Naive thymus-derived CD8-positive, alpha-beta T cell (primary cell): Measurements from ENCODE around the gene DDX10. TPM values are rescaled to one million over a fixed set of nuclear protein-coding genes. Genes with fewer than 3 reads are reported as not detected.
A peak's percentile ranks its signal among the peaks of the same experiment; 100 is the strongest.

ENCODE experiments used
- ATAC-seq, 2 donors: fragments of 150-1000 bp; cut with Tn5 transposase in 1 of 2; sonication (Bioruptor Pico), chemical (Tn5 transposase) in 1 of 2; 1 replicate in 1 of 2; 2 replicates in 1 of 2; pipeline ENCODE4 v1.10.0; 2021; ENCODE audit warnings: mild to moderate bottlenecking in 2 of 2, moderate library complexity in 2 of 2
- POLR2A ChIA-PET: fragments of 350-600 bp; sonication (Branson Sonifier 250); formaldehyde crosslinking; loops from one replicate; lab custom pipeline; 2021; ENCODE audit warnings: antibody characterized with exemption; lab: Charles Lee
- DNase-seq, 10 donors: peaks; one replicate each; pipeline versions ENCODE4 v3.0.0 to v3.0.0-alpha.2; 2020 to 2022
- H3K27ac Mint-ChIP-seq, 10 donors: one replicate each; pipeline ENCODE4 v1.8.0; 2020 to 2022; ENCODE audit warnings: mild to moderate bottlenecking in 10 of 10, mixed read lengths in 10 of 10, moderate library complexity in 4 of 10, inconsistent platforms in 1 of 10
- H3K27me3 Mint-ChIP-seq, 5 donors: one replicate each; pipeline ENCODE4 v1.8.0; 2021 to 2022; ENCODE audit warnings: mixed read lengths in 5 of 5
- H3K36me3 Mint-ChIP-seq, 3 donors: one replicate each; pipeline ENCODE4 v1.8.0; 2020 to 2022; ENCODE audit warnings: mixed read lengths in 3 of 3, mild to moderate bottlenecking in 2 of 3, inconsistent platforms in 1 of 3
- H3K4me1 Mint-ChIP-seq, 4 donors: one replicate each; pipeline ENCODE4 v1.8.0; 2021 to 2022; ENCODE audit warnings: mixed read lengths in 4 of 4
- H3K4me3 Mint-ChIP-seq, 10 donors: one replicate each; pipeline ENCODE4 v1.8.0; 2020 to 2022; ENCODE audit warnings: mild to moderate bottlenecking in 10 of 10, mixed read lengths in 10 of 10, moderate library complexity in 6 of 10, inconsistent platforms in 1 of 10
- H3K9me3 Mint-ChIP-seq, 9 donors: one replicate each; pipeline ENCODE4 v1.8.0; 2020 to 2022; ENCODE audit warnings: mixed read lengths in 9 of 9, mild to moderate bottlenecking in 3 of 9, inconsistent platforms in 1 of 9, moderate library complexity in 1 of 9
- polyA plus RNA-seq, 3 donors: library from polyadenylated mRNA; unstranded; fragments of 300-500 nt; fragmentation: Illumina TruSeq; gene quantifications; one replicate each; pipeline ENCODE4 v1.2.3, GENCODE V29; 2021
- total RNA-seq, 8 experiments: library from RNA in 2 of 8; stranded (reverse) in 2 of 8; gene quantifications; one replicate each; pipeline ENCODE4 v1.2.3 and lab custom pipeline; 2021 to 2026

DDX10 gene
- total RNA-seq (10 to 100 TPM; 21.1 to 26.3 TPM), polyA plus RNA-seq (10 to 100 TPM; 13.1 to 15.9 (median 15.2) TPM), total RNA-seq (lab: John Stamatoyannopoulos, UW) (39.8 to 157 (median 55.7) reads per million in 6 experiments)

DNA sequence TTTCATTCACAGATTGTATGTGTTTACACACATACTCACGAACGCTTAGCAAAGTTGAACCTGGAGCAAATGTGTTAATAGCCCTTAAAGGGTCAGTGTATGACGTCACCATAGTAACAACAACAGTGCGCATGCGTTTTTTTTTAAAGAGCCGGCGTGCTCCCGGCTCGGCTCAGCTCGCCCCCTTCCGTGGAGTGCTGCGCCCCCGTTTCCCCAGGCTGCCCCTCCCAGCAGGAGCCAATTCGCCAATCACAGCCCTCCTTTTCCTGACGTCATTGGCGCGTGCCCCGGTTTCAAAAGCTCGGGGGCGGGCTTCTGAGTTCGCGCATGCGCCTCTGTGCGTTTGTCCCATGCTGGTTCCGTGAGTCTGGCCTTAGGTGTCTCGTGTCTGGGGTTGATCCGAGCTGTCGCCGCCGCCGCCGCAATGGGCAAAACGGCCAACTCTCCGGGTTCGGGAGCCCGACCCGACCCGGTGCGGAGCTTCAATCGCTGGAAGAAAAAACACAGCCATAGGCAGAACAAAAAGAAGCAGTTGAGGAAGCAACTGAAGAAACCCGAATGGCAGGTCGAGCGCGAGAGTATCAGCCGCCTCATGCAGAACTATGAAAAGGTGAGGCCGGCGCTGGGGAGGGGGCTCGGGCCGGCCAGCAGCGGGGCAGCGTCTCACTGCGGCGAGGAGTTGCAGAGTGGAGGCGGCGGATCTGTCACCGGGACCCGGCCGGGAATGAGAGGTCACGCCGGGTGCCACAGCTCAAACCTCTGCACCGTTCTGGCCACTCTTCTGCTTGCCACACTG, at the start of gene DDX10:
DDX10 (plus strand) TSS at position 340 of the 796 bp plus-strand sequence; CDS start at position 425, 85 bp downstream.
- peaks cover 0 to 3% (median 0%) of the 10 kb centered on the region in 5 donors for H3K27me3 Mint-ChIP-seq
- peaks cover 0 to 2% (median 0%) of the 10 kb centered on the region in 9 donors for H3K9me3 Mint-ChIP-seq
- H3K36me3 Mint-ChIP-seq, result peaks cover 0 to 22% (median 0%) of the 10 kb centered on the region in 3 donors
- H3K27ac Mint-ChIP-seq, result peak within 1 kb of the TSS; percentile 89 to 100 (median 99)
- ATAC-seq (peak; percentile 97 to 99), DNase-seq (peak; percentile 93 to 100 (median 99))
- POLR2A ChIA-PET, result interaction anchor here (0.6 to 1.7 kb wide), 7 partner anchors 71 to 1207 kb away, joined by 3 to 11 read pairs (median 4); partner anchors contain the start of genes CUL5, CWF19L2, EXPH5 and POGLUT3
- peak within 1 kb of the TSS; percentile 93 to 100 (median 100) for H3K4me3 Mint-ChIP-seq
- H3K4me1 Mint-ChIP-seq, result peaks cover 29 to 53% (median 51%) of the 10 kb centered on the region in 4 donors

- POLR2A ChIA-PET, result no interaction called here
- ATAC-seq, result no peak
- Mint-ChIP-seq H3K4me3 (no peak overlapping the region), H3K9me3 (no peaks in the 10 kb centered on the region), H3K4me1 (no peaks in the 10 kb centered on the region), H3K27ac (no peak overlapping the region), H3K36me3 (no peaks in the 10 kb centered on the region), H3K27me3 (peaks cover 0 to 19% (median 7%) of the 10 kb centered on the region in 5 donors)
- DNase-seq, result no peak
Measured at GRCh38 chr11:108616549-108616948, 48.3 kb upstream of the DDX10 start.

- H3K4me3 Mint-ChIP-seq, result no peak overlapping the region
- no peak overlapping the region for H3K27ac Mint-ChIP-seq
- no peak for DNase-seq
- peaks cover 0 to 17% (median 7%) of the 10 kb centered on the region in 5 donors for H3K27me3 Mint-ChIP-seq
- no peaks in the 10 kb centered on the region for H3K36me3 Mint-ChIP-seq
- no peaks in the 10 kb centered on the region for H3K4me1 Mint-ChIP-seq
- no peaks in the 10 kb centered on the region for H3K9me3 Mint-ChIP-seq
- no peak for ATAC-seq
- POLR2A ChIA-PET, result no interaction called here
Measured at GRCh38 chr11:108617055-108617454, 47.8 kb upstream of the DDX10 start.

DNA sequence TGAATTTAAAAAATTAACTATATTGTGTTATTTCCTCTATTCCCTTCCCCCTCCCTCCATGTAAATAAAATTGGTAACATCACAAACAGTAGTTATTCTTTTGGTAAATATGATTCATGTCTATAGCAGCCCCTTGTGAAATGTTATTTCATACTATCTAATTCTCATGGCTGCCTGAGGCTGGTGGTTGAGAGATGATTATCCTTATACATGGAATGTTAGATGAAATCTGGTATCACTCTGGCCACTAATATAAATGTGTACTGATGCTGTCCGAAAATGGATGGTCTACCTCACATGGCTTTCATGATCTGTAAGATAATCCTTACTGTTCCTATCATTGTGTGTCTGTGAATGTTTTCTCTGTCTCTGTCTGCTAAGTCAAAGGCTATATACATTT, 46.3 kb upstream of the DDX10 start:
- no peaks in the 10 kb centered on the region for H3K36me3 Mint-ChIP-seq
- no peak for ATAC-seq
- peaks cover 0 to 17% (median 7%) of the 10 kb centered on the region in 5 donors for H3K27me3 Mint-ChIP-seq
- POLR2A ChIA-PET, result no interaction called here
- H3K4me1 Mint-ChIP-seq, result no peaks in the 10 kb centered on the region
- H3K9me3 Mint-ChIP-seq, result peaks cover 0 to 2% (median 0%) of the 10 kb centered on the region in 9 donors
- no peak overlapping the region for H3K4me3 Mint-ChIP-seq
- DNase-seq, result no peak
- no peak overlapping the region for H3K27ac Mint-ChIP-seq

DNA sequence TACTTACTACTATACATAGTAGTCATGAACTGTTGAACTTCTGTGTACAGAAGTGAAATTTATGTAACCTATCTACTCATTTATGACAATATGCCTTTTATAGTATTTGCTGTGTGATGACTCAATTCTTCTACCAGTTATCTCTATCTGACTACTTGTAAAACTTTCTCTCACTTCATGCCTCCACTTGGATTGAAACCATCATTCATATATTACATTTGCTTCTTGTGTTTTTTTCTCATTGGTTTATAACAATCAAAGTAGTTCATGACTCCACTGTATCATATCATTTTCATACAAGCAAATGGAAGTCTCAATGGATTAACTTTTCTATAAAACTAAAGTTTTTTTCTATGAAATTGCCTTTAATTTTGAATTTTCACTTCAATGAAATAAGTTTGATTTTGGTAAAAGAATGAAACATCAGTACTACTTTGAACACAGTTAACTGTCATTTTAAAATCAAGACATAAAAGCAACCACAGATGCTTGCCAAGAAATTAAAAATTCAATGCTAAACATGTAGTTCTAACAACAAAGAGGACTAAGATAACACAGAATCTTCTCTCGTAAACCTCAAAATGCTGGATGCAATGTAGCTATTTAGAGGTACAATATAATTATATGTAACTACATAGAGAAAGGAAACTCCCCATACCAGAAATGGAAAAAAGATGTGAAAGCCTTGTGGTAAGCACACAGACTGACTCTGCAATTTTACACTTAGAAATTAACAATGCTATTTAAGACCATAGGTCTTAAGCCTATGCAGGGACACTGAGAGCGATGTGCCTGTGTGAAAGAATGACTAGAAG, 43.7 kb upstream of the DDX10 start:
- peaks cover 0 to 6% (median 3%) of the 10 kb centered on the region in 4 donors for H3K4me1 Mint-ChIP-seq
- DNase-seq (no peak), ATAC-seq (no peak)
- H3K27ac Mint-ChIP-seq, result no peak overlapping the region
- no peak overlapping the region for H3K4me3 Mint-ChIP-seq
- POLR2A ChIA-PET, result no interaction called here
- H3K36me3 Mint-ChIP-seq, result no peaks in the 10 kb centered on the region
- H3K9me3 Mint-ChIP-seq, result peaks cover 0 to 2% (median 0%) of the 10 kb centered on the region in 9 donors
- H3K27me3 Mint-ChIP-seq, result peaks cover 4 to 15% (median 6%) of the 10 kb centered on the region in 5 donors

DNA sequence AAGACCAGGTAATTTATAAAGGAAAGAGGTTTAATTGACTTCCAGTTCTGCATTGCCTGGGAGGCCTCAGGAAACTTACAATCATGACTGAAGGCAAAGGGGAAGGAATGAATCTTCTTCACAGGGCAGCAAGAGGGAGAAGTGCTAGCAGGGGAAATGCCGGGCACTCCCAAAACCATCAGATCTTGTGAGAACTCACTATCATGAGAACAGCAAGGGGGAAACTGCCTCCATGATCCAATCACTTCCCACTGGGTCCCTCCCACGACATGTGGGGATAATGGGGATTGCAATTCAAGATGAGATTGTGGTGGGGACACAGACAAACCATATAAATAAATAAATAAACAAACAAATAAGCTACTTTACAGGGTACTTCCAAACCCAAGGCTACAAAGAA, 42.5 kb upstream of the DDX10 start:
- POLR2A ChIA-PET, result no interaction called here
- no peak for DNase-seq
- Mint-ChIP-seq H3K4me3 (no peak overlapping the region), H3K36me3 (no peaks in the 10 kb centered on the region), H3K4me1 (peaks cover 0 to 6% (median 3%) of the 10 kb centered on the region in 4 donors), H3K27me3 (peaks cover 0 to 9% (median 4%) of the 10 kb centered on the region in 5 donors), H3K9me3 (peaks cover 0 to 2% (median 0%) of the 10 kb centered on the region in 9 donors), H3K27ac (no peak overlapping the region)
- no peak for ATAC-seq

DNA sequence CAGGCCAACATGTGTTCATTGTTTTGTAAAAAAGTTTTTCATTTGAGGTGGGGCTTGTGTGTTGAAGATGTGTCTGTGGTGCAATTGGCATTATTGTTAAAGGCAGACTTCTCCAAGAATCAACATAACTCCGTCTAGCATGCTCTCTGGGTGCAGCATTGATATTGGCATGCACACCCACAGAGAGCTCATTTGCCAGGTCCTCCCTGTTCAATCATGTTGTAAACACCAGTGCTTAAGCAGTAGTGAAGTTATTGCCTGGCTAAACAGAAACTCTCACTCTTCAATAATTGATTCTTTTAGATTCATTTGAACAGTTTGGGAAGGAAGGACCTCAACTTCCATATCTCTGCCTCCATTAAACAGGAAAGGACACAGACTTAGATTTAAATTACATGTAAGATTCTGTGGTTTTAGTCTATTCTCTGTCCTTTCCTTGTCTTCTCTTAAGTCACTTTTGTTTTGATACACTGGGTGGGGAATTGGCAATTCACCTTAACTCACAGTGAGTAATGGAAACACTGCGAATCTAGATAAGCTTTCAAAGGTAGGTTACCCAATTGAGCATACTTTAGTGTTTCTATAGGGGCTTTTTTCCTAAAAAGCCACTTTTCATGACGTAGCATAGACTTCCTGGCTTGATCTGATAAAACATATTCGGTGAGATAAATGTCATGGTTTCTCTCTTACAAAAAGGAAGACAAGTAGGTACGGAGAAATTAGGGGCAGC, 40.5 kb upstream of the DDX10 start:
- Mint-ChIP-seq H3K27ac (no peak overlapping the region), H3K9me3 (peaks cover 0 to 2% (median 0%) of the 10 kb centered on the region in 9 donors), H3K36me3 (no peaks in the 10 kb centered on the region), H3K27me3 (peaks cover 0 to 8% (median 4%) of the 10 kb centered on the region in 5 donors), H3K4me3 (no peak overlapping the region), H3K4me1 (peaks cover 0 to 6% (median 3%) of the 10 kb centered on the region in 4 donors)
- ATAC-seq (no peak), DNase-seq (no peak)
- POLR2A ChIA-PET, result interaction anchor here (0.6 kb wide), 1 partner anchor 364 kb away, joined by 3 read pairs; no protein-coding TSS in a partner anchor

- ATAC-seq (no peak), DNase-seq (no peak)
- POLR2A ChIA-PET, result no interaction called here
- H3K27me3 Mint-ChIP-seq, result peaks cover 0 to 7% (median 4%) of the 10 kb centered on the region in 5 donors
- H3K4me3 Mint-ChIP-seq, result no peak overlapping the region
- peaks cover 0 to 4% (median 0%) of the 10 kb centered on the region in 9 donors for H3K9me3 Mint-ChIP-seq
- H3K27ac Mint-ChIP-seq, result no peak overlapping the region
- no peaks in the 10 kb centered on the region for H3K36me3 Mint-ChIP-seq
- peaks cover 0 to 6% (median 3%) of the 10 kb centered on the region in 4 donors for H3K4me1 Mint-ChIP-seq
Measured at GRCh38 chr11:108628326-108628725, 36.5 kb upstream of the DDX10 start.

GRCh38 chr11:108628812-108629211, 36.1 kb upstream of the DDX10 start:
- H3K4me1 Mint-ChIP-seq, result peaks cover 0 to 6% (median 3%) of the 10 kb centered on the region in 4 donors

DNA sequence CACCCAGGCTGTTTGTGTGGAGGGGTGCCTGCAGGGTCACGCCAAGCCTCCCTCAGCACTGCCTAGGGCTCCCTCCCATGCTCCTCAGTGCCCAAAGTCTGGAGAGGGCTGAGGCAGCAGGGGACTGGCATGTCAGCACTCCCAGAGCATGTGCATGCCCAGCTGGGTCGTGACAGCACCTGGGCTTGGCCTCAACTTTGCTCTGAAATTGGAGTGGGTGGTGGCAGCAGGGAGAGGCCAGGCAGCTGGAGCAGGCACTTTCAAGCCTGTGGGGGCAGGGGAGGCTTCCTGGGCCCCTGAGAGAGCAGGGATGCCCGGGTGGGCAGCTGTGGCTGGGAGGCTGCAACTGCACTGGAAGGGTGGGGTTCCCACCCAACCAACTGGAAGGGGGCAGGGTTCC, 35.6 kb upstream of the DDX10 start:
- Mint-ChIP-seq H3K4me1 (peaks cover 0 to 6% (median 2%) of the 10 kb centered on the region in 4 donors), H3K36me3 (no peaks in the 10 kb centered on the region), H3K4me3 (no peak overlapping the region), H3K27ac (no peak overlapping the region), H3K9me3 (peaks cover 0 to 4% (median 0%) of the 10 kb centered on the region in 9 donors), H3K27me3 (peaks cover 0 to 10% (median 4%) of the 10 kb centered on the region in 5 donors)
- ATAC-seq (no peak), DNase-seq (no peak)
- POLR2A ChIA-PET, result no interaction called here

More at GRCh38 chr11:108628812-108629211, 36.1 kb upstream of the DDX10 start:
- POLR2A ChIA-PET, result no interaction called here
- ATAC-seq, result no peak
- H3K27me3 Mint-ChIP-seq, result peaks cover 0 to 7% (median 4%) of the 10 kb centered on the region in 5 donors
- no peak for DNase-seq
- H3K4me3 Mint-ChIP-seq, result no peak overlapping the region
- peaks cover 0 to 4% (median 0%) of the 10 kb centered on the region in 9 donors for H3K9me3 Mint-ChIP-seq
- H3K36me3 Mint-ChIP-seq, result no peaks in the 10 kb centered on the region
- H3K27ac Mint-ChIP-seq, result no peak overlapping the region

GRCh38 chr11:108632041-108632704, 32.7 kb upstream of the DDX10 start:
- Mint-ChIP-seq H3K27ac (no peak overlapping the region), H3K9me3 (peaks cover 0 to 4% (median 0%) of the 10 kb centered on the region in 9 donors), H3K4me1 (no peaks in the 10 kb centered on the region), H3K27me3 (peaks cover 0 to 19% (median 6%) of the 10 kb centered on the region in 5 donors), H3K4me3 (no peak overlapping the region), H3K36me3 (no peaks in the 10 kb centered on the region)
- DNase-seq (no peak), ATAC-seq (no peak)
- POLR2A ChIA-PET, result no interaction called here
